GM08714 (cell line): ENCODE data around the gene BEX3.
A peak's percentile ranks its signal among the peaks of the same experiment; 100 is the strongest.
"Not testable (repeated sequence)": the region's sequence is repeated elsewhere in the genome, so short reads cannot be mapped to it uniquely, and the experiment has no call there.

ENCODE experiments used
- H3K4me3 ChIP-seq: fragments of 200-500 bp; sonication (Bioruptor generic); 2 replicates; pipeline ENCODE4 v1.5.1; 2014; ENCODE audit warnings: mild to moderate bottlenecking, low read length, inconsistent platforms
- ZNF274 ChIP-seq: IDR thresholded peaks from 2 replicates; pipeline ENCODE4 v1.6.1; 2012; ENCODE audit warnings: mild to moderate bottlenecking, low read depth, low read length

BEX3 gene

DNA sequence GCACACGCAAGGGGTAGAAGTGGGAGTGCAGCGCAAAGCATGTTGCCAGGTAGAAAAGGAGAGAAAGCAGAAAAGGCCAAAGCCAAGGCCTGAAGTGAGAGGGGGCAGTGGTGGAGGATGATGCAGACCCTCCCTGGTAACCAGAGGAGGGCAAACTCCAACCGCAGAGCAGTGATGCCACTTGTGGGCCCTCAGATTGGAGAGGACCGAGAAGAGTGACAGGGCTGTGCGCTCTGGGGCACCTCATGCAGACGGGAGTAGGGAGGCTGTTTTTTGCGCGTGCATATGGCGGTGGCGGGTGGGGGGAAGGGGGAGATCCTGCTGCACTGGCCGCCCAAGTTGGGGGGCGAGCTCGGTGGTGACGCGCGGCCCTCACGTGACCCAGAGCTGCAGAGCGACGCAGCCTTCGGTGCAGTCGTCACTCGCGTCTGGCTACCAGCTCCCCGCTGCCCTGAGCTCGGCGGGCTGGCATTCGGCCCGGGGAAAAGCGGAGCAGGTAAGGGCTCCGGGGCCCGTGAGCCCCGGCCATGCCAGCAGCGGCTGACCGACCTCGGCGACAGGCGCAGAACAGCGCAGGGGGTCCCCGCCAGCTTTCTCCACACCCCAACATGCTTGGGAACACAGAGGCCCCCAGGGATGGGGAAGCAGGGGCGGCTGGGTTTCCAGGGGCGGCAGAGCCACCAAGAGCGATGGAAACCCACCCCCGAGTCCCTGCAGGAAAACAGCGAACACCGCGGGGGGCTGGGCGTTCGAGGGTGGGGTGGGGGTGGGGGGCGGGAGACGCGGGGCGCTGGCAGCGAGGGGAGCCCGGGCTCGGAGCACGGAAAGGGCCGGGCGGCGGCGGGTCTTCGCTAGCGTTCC, at the start of gene BEX3:
TSS of gene BEX3 (plus strand) at position 421 of the 861 bp plus-strand sequence. CDS start 984 bp downstream, outside the sequence.
- TF ChIP-seq ZNF274: no peak
- peak within 1 kb of the TSS; percentile 53 for H3K4me3 ChIP-seq

DNA sequence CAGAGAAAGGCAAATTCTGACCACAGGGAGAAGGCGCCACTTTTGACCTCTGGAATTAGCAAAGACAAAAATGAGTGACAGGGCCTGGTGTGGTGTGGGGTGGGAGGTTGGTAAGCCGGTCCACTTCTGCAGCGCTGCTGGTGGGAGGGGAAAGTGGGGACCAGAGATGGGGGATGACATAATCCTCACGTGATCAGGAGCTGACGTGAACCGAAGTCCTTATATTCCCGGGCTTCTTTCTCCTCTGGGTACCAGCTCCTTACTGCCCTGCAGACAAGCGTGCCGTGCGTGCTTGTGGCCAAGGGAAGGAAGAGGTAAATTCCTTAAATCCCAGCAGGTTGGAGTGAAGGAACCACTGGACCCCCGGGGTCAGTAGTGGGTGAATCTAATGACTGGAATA, 46.3 kb upstream of the BEX3 start, which contains the start of gene TCEAL7:
TSS of gene TCEAL7 (plus strand) at position 249 of the 400 bp plus-strand sequence. CDS start 1,165 bp downstream, outside the sequence.
- no peak within 1 kb of the TSS for H3K4me3 ChIP-seq
- no peak for TF ChIP-seq ZNF274

DNA sequence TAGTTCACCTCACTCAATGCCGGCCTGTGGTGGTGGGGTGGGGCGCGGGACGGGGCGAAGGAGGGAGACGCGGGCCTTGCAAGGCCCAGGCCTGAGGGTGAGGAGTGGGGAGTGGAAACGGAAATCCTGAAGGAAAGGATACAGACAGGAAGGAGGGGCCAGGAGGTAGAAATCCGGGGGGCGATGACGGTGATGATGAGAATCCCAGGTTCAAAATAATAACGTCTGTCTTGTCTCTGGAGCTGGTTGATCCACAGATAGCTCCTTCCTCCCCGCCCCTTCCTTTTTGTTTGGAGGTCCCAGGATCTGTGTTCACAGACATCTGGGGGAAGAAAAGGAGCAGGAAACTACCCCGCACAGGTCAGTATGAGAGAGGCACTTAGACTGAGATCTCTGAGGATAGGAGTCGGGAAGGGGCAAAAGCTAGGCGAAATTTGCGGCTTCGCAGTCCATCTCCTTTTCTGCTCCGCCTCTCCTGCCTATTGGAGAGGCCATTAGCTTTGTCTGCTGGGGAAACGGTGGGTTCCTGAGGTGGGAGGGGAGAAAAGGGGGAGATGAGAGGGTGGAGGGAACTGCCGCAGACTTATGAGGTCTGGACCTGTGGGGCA, 45.6 kb upstream of the BEX3 start:
- H3K4me3 ChIP-seq: no peak overlapping the region
- TF ChIP-seq ZNF274: no peak

DNA sequence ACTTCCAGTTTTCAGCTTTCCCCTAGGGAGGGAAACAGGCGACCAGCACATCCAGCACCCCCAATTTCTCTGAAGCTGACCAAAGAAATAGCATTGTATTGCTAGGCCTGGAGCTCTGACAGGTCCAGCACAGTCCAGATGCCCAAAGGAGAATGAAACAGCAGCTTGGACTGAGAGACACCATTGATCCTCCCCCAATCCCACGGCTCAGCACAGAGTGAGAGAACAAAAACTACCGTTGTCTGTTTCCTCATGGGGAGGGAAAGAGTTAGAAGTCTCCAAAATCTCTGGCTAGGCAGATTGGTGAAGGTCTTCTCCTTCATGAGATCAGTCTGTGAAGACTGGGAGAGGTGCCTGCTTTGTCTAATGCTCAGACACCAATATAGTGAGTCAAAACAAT, 37.7 kb upstream of the BEX3 start:
- H3K4me3 ChIP-seq: no peak overlapping the region
- no peak for TF ChIP-seq ZNF274

DNA sequence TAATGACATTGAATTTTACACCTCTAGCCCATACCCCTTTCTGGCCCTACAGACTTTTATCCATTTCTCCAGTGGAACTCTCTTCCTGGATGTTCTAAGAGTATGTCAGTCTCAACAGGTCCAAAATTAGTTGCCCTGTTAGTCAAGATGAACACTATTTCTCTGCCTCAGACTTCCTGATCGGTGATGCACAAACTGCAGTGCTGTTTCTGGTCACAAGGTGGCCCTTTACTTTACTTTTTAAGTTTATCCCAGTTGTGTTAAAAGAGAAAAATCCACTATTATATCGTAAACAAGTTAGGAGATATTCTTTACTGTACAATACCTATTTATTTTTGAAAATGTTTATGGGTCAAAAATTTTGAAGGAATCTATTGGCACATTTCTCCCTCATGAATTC, 33.2 kb upstream of the BEX3 start:
- no peak overlapping the region for H3K4me3 ChIP-seq
- TF ChIP-seq ZNF274: no peak

DNA sequence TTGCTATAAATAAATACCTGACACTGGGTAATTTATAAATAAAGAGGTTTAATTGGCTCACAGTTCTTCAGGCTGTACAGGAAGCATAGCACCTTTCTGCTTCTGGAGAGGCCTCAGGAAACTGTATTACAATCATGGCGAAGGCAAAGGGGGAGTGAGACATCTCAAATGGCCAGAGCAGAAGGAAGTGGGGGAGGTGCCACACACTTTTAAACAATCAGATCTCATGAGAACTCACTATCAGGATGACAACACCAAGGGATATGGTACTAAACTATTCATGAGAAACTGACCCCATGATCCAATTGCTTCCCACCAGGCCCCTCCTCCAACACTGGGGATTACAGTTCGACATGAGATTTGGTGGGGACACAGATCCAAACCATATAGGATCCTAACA, 31.7 kb upstream of the BEX3 start:
- H3K4me3 ChIP-seq: no peak overlapping the region
- no peak for TF ChIP-seq ZNF274

DNA sequence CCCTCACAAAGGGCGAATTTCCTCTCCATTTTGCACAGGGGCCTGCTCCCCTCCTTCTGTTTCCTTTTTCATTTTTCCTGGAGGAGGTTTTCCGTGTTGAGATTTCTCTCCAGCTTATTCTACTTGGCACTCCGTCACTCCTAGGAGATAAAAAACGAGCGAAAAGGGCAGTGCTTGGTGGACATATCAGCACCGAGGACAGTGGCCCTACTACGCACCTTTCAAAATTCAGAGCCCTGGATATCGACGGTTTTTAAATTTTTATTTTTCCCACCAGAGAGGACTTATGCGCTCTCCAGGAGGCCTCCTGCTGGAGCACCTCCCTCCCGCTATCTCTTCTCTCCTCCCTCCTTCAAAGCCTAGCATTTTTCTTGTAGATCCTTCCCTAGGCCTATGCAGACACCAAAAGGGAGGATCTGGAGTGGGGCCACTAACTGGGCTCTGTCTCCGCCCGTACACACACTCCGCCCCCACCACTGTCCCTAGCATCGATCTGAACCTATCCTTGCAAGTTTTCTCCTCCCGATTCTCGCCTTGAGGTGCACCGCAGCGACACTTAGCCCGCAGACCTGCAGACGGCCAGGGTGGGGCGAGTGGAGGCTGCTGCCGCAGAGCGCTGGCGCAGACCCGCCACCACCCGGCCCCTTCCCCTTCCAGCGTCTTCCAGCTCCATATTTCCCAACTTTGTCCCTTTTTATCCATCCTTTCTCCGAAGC, 28.5 kb upstream of the BEX3 start:
- TF ChIP-seq ZNF274: no peak
- H3K4me3 ChIP-seq: no peak overlapping the region

DNA sequence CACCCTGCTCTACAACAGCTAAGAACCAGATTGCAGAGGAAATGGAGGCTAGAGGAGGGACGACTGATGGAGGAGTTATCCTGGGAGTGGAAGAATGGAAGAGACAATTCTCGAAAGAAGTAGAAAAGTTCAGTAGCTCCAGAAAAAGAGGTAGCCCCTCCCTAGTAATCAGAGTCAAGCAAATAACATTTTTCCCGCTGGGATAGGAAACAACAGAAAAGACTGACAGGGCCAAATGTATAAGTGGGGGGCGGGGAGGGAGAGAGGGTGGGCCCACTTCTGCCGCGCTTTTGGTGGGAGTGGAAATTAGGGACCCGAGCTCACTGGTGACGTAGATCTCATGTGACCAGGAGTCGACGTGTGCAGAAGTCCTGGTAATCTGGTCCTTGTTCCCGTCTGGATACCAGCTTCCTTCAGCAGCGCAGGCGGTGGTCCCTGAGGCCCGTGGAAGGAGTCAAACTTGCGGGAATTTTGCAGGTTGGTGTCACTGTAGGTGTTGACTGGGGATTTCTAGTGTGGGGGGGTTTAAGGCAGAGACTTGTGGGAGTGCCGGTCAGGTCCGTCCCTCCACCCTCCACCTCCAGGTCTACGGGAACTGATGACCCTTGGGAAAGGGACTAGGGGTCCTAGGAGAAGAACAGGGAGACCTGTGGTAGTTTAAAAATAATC, 20.1 kb upstream of the BEX3 start, which contains the start of gene TCEAL9:
TSS of gene TCEAL9 (plus strand) at position 377 of the 669 bp plus-strand sequence. CDS start 1,179 bp downstream, outside the sequence.
- no peak for TF ChIP-seq ZNF274
- peak within 1 kb of the TSS; percentile 55 for H3K4me3 ChIP-seq

DNA sequence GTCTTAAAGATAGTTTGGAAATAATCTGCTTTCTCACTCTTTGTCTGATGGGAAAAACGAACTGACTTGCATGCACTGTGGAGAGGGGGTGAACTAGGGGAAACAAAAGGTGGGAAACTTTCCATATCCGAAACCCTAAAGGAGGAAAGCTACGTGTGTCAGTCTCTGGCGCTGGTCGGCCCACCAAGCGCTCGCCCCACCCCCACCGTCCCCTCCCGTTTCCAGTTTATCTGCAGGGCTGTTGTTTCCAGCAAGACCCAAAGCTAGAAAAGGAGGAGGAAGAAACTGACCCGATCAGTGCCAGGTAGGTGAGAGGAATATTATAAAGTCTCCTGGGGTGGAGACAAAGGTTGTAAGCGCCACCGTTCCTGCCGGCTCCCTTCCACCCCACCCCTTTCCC, 19.5 kb upstream of the BEX3 start:
- peak overlapping the region; percentile 55 for H3K4me3 ChIP-seq
- no peak for TF ChIP-seq ZNF274

DNA sequence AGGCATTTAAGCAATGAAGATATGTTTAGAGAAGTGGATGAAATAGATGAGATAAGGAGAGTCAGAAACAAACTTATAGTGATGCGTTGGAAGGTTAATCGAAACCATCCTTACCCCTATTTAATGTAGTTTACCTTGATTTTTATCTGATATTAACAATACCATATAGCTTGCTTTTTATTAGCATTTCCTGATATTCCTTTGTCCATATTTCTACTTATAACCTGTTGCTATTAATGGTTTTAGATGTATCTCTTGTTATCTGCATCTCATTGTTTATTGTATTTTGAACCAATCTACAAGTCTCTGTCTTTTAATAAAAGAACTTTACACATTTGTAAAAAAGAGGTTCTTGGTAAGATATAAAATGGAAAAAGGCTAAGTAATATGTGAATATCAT, 18.5 kb upstream of the BEX3 start:
- TF ChIP-seq ZNF274: no peak
- no peak overlapping the region for H3K4me3 ChIP-seq

DNA sequence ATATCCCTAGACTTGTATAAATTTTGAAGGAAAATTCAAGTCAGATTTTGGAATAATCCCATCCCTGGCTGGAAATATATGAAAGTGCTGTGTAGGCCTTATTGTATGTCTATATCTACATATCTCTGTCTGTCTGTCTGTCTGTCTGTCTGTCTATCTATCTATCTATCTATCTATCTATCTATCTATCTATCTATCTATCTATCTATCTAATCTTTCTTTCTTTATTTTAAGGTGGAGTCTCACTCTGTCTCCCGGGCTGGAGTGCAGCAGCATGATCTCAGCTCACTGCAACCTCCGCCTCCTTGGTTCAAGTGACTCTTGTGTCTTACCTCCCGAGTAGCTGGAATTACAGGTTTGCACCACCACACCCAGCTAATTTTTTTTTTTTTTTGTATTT, 16.7 kb upstream of the BEX3 start:
- not testable (repeated sequence) for H3K4me3 ChIP-seq

DNA sequence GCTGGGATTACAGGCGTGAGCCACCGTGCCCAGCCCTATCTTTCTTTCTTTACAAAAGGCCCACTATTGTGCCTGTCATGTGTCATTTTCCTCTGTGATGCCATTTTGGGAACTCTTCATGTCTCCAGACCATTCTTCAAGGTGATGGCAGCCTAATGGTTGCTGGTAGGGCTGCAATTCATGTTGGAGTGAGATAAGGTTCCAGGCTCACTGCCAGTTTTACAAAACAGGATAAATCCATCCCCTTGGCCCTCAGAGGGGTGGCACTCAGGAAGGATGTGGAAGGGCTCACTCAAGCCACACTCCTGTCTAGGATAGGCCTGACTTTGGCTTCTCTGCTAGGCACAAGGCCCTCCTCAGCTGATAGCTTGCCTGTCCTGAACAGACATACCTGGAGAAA, 16.2 kb upstream of the BEX3 start:
- TF ChIP-seq ZNF274: no peak
- no peak overlapping the region for H3K4me3 ChIP-seq

DNA sequence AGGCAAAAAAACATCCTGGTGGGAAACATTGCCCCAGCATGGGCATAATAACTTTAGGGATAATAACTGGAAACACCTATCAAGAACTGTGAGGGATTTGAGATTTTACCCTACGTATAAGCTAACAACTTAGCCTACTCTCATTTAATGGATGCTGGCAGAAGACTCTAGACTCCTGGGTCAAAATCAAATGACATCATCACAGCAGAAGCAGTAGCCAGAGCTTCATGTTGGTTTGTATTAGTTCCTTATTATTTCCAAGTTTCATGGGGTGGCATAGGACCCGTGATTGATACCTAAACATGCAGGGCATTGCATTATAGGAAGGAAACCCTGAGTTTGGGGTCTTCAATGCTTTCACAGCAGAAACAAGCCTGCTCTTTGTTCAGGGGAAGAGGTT, 15.4 kb upstream of the BEX3 start:
- TF ChIP-seq ZNF274: no peak
- H3K4me3 ChIP-seq: no peak overlapping the region

DNA sequence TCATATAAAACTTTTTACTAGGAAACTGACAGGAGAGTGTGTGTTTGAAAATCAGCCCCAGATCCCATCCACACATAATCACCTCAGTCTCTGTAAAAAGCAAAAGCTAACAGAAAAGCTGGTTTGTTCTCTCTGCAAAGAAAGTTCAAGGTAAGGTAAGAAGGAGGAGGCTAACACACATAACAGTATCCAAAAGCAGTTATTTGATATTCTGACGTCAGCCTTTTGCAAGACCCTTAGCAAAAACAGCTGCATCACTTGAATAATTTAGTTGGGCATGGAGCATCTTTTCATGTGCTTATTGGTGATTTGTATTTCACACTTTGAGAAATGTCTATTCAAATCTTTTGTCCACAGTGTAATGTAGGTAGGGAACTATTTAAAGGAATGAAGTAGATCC, 14.5 kb upstream of the BEX3 start:
- TF ChIP-seq ZNF274: no peak
- no peak overlapping the region for H3K4me3 ChIP-seq

DNA sequence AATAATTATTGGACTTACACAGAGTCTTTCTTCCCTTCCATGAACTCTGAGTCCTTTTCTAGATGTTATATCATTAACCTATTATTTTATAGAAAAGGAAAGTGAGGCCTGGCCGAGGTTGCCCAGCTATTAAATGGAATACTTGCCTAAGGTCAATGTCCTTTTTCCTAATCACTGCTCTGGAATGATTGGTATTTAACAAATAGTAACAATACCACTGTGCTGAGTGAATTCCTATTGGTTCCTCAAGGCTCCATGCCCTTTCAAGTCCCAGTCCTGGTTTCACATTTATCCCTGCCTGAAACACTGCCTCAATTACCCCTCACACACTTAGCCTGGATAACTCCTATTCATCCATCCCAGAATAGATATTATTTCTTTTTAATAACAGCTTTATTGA, 13.9 kb upstream of the BEX3 start:
- H3K4me3 ChIP-seq: no peak overlapping the region
- no peak for TF ChIP-seq ZNF274
